ENCODE measurements around the gene IFITM1.
"Not testable (repeated sequence)": the region's sequence is repeated elsewhere in the genome, so short reads cannot be mapped to it uniquely, and the experiment has no call there.

IFITM1 gene

DNA sequence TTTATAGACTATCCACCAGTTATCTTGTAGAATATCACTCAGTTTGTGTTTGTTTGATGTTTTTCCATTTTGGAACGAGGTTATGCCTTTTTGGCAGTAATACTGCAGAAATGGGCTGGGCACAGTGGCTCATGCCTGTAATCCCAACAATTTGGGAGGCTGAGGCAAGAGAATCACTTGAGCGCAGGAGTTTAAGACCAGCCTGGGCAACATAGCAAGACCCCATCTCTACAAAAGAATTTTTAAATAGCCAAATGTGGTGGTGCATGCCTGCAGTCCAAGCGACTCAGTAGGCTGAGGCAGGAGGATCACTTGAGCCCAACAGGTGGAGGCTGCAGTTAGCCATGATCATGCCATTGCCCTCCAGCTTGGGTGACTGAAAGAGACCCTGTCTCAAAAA lies 32.7 kb downstream of the IFITM1 start:
- DNase-seq: no peak

DNA sequence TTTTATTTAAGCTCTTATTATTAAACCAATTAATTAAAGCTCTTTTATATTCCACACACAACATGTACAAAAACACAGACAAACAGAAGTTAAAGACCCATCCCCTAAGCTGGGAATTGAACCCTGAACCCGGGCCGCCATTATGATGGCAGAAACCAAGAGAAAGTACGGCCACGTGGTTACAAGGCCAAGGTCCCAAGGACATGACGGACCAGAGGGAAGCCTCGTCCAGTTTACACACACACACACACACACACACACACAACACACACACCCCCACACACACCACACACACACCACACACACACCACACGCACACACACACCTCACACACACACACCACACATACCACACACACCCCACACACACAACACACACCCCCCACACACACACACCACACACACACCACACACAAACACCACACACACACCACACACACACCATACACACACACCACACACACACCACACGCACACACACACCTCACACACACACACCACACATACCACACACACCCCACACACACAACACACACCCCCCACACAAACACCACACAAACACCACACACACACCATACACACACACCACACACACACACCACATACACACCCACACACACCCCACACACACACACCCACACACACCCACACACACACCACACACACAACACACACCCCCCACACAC lies 35.6 kb downstream of the IFITM1 start:
- DNase-seq: not testable (repeated sequence)

- not testable (repeated sequence) for DNase-seq
Measured at GRCh38 chr11:350033-350722, 36.3 kb downstream of the IFITM1 start.

GRCh38 chr11:350723-351255 lies 36.9 kb downstream of the IFITM1 start:
- no peak for DNase-seq

GRCh38 chr11:351411-351810 lies 37.6 kb downstream of the IFITM1 start:
- DNase-seq: no peak

DNA sequence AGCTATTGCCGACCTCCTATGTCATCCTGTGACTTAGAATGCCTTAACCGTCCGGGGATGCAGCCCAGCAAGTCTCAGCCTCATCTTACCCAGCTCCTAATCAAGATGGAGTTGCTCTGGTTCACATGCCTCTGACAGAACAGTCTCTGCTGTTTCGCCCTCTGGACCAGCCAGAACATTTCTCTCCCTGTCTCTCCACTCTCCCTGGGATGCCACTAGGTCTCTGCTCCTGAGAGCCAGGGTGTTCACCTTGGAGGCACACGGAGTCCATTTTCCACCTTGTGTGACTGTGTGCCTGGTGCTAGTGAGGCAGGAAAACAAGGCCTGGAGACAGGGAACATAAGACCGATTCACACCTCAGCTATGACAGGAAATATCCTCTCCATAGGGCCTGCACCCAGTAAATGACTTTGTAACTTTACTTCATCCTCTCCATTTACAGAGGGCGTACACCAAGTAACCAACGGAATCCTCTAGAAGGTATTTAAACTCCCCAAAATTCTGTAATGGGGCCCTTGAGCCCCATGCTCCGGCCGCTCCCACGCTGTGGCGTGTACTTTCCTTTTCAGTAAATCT lies 38.7 kb downstream of the IFITM1 start:
- DNase-seq: no peak

- DNase-seq: no peak
Measured at GRCh38 chr11:353179-353873, 39.5 kb downstream of the IFITM1 start.

GRCh38 chr11:355581-356458 lies 42.0 kb downstream of the IFITM1 start:
- DNase-seq: peak; percentile 78 to 87 (median 79)

DNA sequence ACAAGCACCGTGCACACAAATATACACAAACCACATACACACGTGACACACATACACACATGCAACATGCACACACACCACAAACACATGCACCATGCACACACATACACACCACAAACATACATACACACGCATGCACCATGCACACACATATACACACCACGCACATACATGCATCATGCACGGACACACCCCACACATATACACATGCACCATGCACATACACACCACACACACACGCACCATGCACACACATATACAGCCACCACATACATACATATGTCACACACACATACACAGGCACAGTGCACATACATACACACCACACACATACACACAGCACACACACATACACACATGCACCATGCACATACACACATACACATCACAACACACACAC lies 42.8 kb downstream of the IFITM1 start:
- DNase-seq: no peak

GRCh38 chr11:357582-357981 lies 43.7 kb downstream of the IFITM1 start:
- no peak for DNase-seq

GRCh38 chr11:358129-358800 lies 44.4 kb downstream of the IFITM1 start:
- DNase-seq: no peak

- peak in 1 of 5 donors; percentile 41 for DNase-seq
Measured at GRCh38 chr11:359181-359714, 45.4 kb downstream of the IFITM1 start.

DNA sequence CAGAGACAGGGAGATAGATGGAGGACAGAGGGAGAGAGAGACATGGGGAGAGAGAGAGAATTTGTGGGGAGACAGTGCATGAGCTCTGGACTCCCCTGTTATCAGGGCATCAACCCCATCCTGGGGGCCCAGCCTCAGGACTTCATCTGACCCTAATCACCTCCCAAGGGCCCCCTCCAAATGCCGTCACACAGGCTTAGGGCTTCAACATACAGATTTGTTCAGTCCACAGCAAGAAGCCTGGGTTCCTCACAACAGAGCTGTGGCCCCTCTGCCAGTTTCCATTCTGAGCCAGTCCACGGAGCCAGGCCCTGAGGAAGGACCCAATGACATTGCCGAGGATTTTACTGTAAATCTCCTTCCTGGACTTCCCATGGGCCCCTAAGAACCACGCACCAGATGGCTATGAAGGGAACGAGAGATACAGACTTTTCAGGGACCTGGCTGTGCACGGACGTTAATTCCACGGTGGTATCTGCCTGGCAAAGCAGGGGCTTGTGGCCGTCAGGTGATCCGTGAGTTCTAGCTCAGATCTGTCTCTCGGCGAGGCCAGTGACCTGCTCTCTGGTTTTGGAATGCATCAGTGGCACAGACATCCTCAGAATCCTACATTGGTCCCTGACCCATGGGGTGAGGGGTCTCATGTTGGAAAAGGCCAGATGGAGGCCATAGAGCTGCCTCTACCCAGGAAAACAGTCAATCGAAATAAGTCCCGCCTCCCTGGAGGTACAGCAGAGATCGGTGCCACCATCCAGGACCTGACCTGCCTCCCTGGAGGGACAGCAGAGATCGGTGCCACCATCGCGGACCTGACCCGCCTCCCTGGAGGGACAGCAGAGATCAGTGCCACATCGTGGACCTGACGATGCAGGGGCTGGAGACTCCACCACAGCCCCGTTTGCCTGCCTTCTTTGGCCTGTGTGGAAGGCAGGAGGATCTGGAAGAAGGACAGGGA lies 46.8 kb downstream of the IFITM1 start:
- no peak for DNase-seq

DNA sequence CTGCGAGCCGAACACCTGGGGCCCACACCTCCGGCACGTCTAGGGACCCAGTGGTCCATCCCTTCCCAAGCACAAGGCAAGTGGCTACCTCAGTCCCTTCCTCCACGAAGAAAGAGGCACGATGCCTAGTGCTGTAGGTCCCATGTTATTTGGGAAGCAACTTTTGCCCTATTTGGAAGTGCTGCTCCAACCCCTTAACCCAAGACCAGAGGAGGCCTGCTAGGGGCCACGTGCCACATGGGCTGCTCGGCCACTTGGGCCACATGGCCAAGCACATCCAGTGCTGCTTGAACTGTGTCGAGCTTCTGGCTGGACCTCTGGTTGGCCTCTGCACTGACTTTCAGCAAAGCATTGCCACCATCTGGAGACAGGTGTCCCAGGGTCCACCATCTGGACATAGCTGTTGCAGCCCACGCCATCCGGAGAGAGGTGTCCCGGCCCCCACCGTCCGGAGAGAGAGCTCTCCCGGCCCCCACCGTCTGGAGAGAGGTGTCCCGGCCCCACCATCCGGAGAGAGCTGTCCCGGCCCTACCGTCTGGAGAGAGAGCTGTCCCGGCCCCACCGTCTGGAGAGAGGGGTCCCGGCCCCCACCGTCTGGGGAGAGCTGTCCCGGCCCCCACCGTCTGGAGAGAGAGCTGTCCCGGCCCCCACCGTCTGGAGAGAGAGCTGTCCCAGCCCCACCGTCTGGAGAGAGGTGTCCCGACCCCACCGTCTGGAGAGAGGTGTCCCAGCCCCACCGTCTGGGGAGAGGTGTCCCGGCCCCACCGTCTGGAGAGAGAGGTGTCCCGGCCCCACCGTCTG lies 49.0 kb downstream of the IFITM1 start:
- DNase-seq: no peak

GRCh38 chr11:363443-363805 lies 49.6 kb downstream of the IFITM1 start:
- DNase-seq: not testable (repeated sequence)

GRCh38 chr11:363948-364761 lies 50.3 kb downstream of the IFITM1 start:
- peak in 4 of 5 donors; percentile 36 to 64 (median 55) for DNase-seq
